HCT116 (cell line): ENCODE measurements around the gene LCNL1. TPM values are rescaled to one million over a fixed set of nuclear protein-coding genes. Genes with fewer than 3 reads are reported as not detected.

Source experiments
- ATAC-seq: fragments of 200-7000 bp; cut with Tn5 transposase; 2 replicates; pipeline ENCODE4 v1.9.1; 2020; ENCODE audit warnings: mild to moderate bottlenecking, moderate library complexity
- BruUV-seq: library from RNA; stranded (reverse); fragments of 400-500 nt; replicated peaks from 2 replicates; lab custom pipeline; 2021; lab: Mats Ljungman, UMichigan
- CTCF ChIA-PET: fragments of 300-600 bp; sonication (Branson Sonifier 250); formaldehyde crosslinking; loops from one replicate; lab custom pipeline; 2021; ENCODE audit warnings: antibody characterized with exemption; lab: Charles Lee
- POLR2A ChIA-PET: fragments of 300-600, 350-600 bp; sonication (Branson Sonifier 250); formaldehyde crosslinking; loops from one replicate; lab custom pipeline; 2021; ENCODE audit warnings: antibody characterized with exemption; lab: Charles Lee
- RAD21 ChIA-PET, 2 experiments: fragments of 300-600 bp; sonication (Branson Sonifier 250); formaldehyde crosslinking; loops; one replicate each; lab custom pipeline; 2023; ENCODE audit warnings: low total read pairs in 2 of 2; ENCODE audit not compliant: uncharacterized antibody in 2 of 2, unreplicated experiment in 2 of 2, low non-redundant PET in 1 of 2; lab: Charles Lee
- DNase-seq: peaks from one replicate; pipeline ENCODE4 v3.0.0-alpha.2; 2010; ENCODE audit warnings: low read depth, low spot score
- H2AFZ ChIP-seq: fragments of 200-600 bp; shearing (Covaris generic), sonication (generic); 2 replicates; pipeline ENCODE4 v1.6.1; 2017; ENCODE audit warnings: low read depth, mixed run types, mixed read lengths, antibody characterized with exemption, low read length; ENCODE audit not compliant: poor library complexity, severe bottlenecking
- H3K27ac ChIP-seq: 2 replicates; pipeline ENCODE4 v1.5.1; 2012; ENCODE audit warnings: low read depth, low read length
- H3K27me3 ChIP-seq: fragments of 200-600 bp; sonication (generic); 2 replicates; pipeline ENCODE4 v1.6.1; 2016; ENCODE audit warnings: mixed run types, low read length, mixed read lengths; ENCODE audit not compliant: insufficient read depth
- H3K36me3 ChIP-seq, 2 experiments: fragments of 200-500 bp in 1 of 2; fragments of 200-600 bp in 1 of 2; sonication (Bioruptor generic) in 1 of 2; sonication (generic) in 1 of 2; 2 replicates each; pipeline versions ENCODE4 v1.5.1 to v1.6.1; 2014 to 2016; ENCODE audit warnings: low read length in 2 of 2, inconsistent platforms in 1 of 2, mixed read lengths in 1 of 2, mixed run types in 1 of 2; ENCODE audit not compliant: insufficient read depth in 2 of 2, control insufficient read depth in 1 of 2
- H3K4me1 ChIP-seq, 2 experiments: fragments of 200-600 bp in 1 of 2; sonication (generic) in 1 of 2; 2 replicates each; pipeline versions ENCODE4 v1.5.1 to v1.6.1; 2012 to 2017; ENCODE audit warnings: low read length in 2 of 2, inconsistent platforms in 1 of 2, mild to moderate bottlenecking in 1 of 2, mixed read lengths in 1 of 2, mixed run types in 1 of 2, moderate library complexity in 1 of 2; ENCODE audit not compliant: insufficient read depth in 2 of 2, control insufficient read depth in 1 of 2
- H3K4me2 ChIP-seq: fragments of 200-600 bp; sonication (generic); 2 replicates; pipeline ENCODE4 v1.6.1; 2017; ENCODE audit warnings: mixed run types, low read length, mixed read lengths
- H3K4me3 ChIP-seq, 2 experiments: fragments of 200-600 bp in 1 of 2; sonication (generic) in 1 of 2; replicated peaks in 1 of 2; 2 replicates each; pipeline ENCODE4 v1.5.1; 2011 to 2016; ENCODE audit warnings: low read length in 2 of 2, control low read depth in 1 of 2, low read depth in 1 of 2, mild to moderate bottlenecking in 1 of 2, mixed read lengths in 1 of 2, mixed run types in 1 of 2
- H3K79me2 ChIP-seq: fragments of 200-600 bp; sonication (generic); 2 replicates; pipeline ENCODE4 v1.6.1; 2017; ENCODE audit warnings: mild to moderate bottlenecking, mixed run types, low read length, moderate library complexity, mixed read lengths; ENCODE audit not compliant: insufficient read depth
- H3K9ac ChIP-seq: fragments of 200-600 bp; sonication (generic); 2 replicates; pipeline ENCODE4 v1.6.1; 2016; ENCODE audit warnings: low read length, mixed read lengths
- H3K9me2 ChIP-seq: fragments of 200-600 bp; sonication (generic), shearing (Covaris generic); 2 replicates; pipeline ENCODE4 v1.6.1; 2017; ENCODE audit warnings: mixed run types, mild to moderate bottlenecking, moderate library complexity; ENCODE audit not compliant: insufficient read depth
- H3K9me3 ChIP-seq, 2 experiments: fragments of 200-500 bp in 1 of 2; fragments of 200-600 bp in 1 of 2; sonication (Bioruptor generic) in 1 of 2; sonication (generic) in 1 of 2; 2 replicates each; pipeline ENCODE4 v1.6.1; 2014 to 2017; ENCODE audit warnings: low read length in 2 of 2, mixed read lengths in 2 of 2, inconsistent platforms in 1 of 2, low read depth in 1 of 2, mild to moderate bottlenecking in 1 of 2, mixed run types in 1 of 2, moderate library complexity in 1 of 2; ENCODE audit not compliant: control insufficient read depth in 1 of 2, insufficient read depth in 1 of 2
- H4K20me1 ChIP-seq: fragments of 200-600 bp; sonication (generic), shearing (Covaris generic); 2 replicates; pipeline ENCODE4 v1.6.1; 2017; ENCODE audit warnings: mixed run types, mild to moderate bottlenecking, moderate library complexity; ENCODE audit not compliant: insufficient read depth
- CBX3 ChIP-seq: IDR thresholded peaks from 2 replicates; pipeline ENCODE4 v1.6.1; 2012; ENCODE audit warnings: low read depth
- EZH2phosphoT487 ChIP-seq: fragments of 200-600 bp; IDR thresholded peaks from 2 replicates; pipeline ENCODE4 v1.6.1; 2018; ENCODE audit warnings: antibody characterized with exemption, borderline replicate concordance
- FOSL1 ChIP-seq: IDR thresholded peaks from 2 replicates; pipeline ENCODE4 v1.6.1; 2012; ENCODE audit warnings: low read depth
- POLR2A ChIP-seq: IDR thresholded peaks from 2 replicates; pipeline ENCODE4 v1.7.0; 2011; ENCODE audit warnings: borderline replicate concordance; ENCODE audit not compliant: insufficient read depth, insufficient read length; ENCODE audit errors: extremely low read depth
- RAD21 ChIP-seq: IDR thresholded peaks from 2 replicates; pipeline ENCODE4 v1.6.1; 2012; ENCODE audit warnings: low read depth, mild to moderate bottlenecking
- SP1 ChIP-seq: IDR thresholded peaks from 2 replicates; pipeline ENCODE4 v1.6.1; 2012; ENCODE audit warnings: low read depth
- YY1 ChIP-seq: IDR thresholded peaks from 2 replicates; pipeline ENCODE4 v1.6.1; 2011; ENCODE audit warnings: low read length, low read depth, moderate library complexity, mild to moderate bottlenecking; ENCODE audit not compliant: insufficient replicate concordance; ENCODE audit errors: extremely low read depth
- intact Hi-C: fragments of 100-400 bp; cut with micrococcal nuclease; formaldehyde crosslinking; loops from 2 replicates; pipeline ENCODE4 v1.10.0; 2022
- total RNA-seq: library from RNA; stranded (reverse); gene quantifications from one replicate; pipeline ENCODE4 v1.2.1, GENCODE V29; 2021; ENCODE audit not compliant: unreplicated experiment
- TF ChIP-seq, protein P1 (sequence below): IDR thresholded peaks from 2 replicates; pipeline ENCODE4 v1.6.1; 2012; ENCODE audit warnings: low read depth
- TF ChIP-seq, protein P2 (sequence below), 3 experiments: fragments of 200-600 bp in 1 of 3; sonication (generic) in 1 of 3; IDR thresholded peaks in 2 of 3; conservative IDR thresholded peaks in 1 of 3; 2 replicates each; pipeline ENCODE4 v1.5.1; 2012 to 2017; ENCODE audit warnings: low read depth in 2 of 3, low read length in 2 of 3, antibody characterized with exemption in 1 of 3, borderline replicate concordance in 1 of 3, control low read depth in 1 of 3, mild to moderate bottlenecking in 1 of 3, mixed read lengths in 1 of 3, mixed run types in 1 of 3, moderate library complexity in 1 of 3; ENCODE audit not compliant: insufficient read depth in 1 of 3

The LCNL1 gene
- total RNA-seq, 1 experiment from 2014 or later, result 0.44 TPM

DNA sequence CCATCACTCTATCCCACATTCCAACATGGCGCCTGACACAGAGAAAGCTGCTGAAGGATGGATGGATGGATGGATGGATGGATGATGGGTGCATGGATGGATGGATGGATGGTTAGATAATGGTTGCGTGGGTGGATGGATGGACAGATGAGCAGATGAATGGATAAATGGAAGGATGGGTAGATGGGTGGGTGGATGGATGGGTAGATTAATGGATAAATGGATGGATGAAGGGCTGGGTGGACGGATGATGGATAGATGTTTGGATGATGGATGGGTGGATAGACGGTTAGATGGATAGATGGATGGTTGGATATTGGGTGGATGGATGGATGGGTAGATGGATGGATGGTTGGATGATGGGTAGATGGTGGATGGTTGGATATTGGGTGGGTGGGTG, 26.2 kb upstream of the LCNL1 start (continued):
- no peak for TF ChIP-seq RAD21
- TF ChIP-seq, protein P1, sequence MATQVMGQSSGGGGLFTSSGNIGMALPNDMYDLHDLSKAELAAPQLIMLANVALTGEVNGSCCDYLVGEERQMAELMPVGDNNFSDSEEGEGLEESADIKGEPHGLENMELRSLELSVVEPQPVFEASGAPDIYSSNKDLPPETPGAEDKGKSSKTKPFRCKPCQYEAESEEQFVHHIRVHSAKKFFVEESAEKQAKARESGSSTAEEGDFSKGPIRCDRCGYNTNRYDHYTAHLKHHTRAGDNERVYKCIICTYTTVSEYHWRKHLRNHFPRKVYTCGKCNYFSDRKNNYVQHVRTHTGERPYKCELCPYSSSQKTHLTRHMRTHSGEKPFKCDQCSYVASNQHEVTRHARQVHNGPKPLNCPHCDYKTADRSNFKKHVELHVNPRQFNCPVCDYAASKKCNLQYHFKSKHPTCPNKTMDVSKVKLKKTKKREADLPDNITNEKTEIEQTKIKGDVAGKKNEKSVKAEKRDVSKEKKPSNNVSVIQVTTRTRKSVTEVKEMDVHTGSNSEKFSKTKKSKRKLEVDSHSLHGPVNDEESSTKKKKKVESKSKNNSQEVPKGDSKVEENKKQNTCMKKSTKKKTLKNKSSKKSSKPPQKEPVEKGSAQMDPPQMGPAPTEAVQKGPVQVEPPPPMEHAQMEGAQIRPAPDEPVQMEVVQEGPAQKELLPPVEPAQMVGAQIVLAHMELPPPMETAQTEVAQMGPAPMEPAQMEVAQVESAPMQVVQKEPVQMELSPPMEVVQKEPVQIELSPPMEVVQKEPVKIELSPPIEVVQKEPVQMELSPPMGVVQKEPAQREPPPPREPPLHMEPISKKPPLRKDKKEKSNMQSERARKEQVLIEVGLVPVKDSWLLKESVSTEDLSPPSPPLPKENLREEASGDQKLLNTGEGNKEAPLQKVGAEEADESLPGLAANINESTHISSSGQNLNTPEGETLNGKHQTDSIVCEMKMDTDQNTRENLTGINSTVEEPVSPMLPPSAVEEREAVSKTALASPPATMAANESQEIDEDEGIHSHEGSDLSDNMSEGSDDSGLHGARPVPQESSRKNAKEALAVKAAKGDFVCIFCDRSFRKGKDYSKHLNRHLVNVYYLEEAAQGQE, result no peak
- no peak for TF ChIP-seq SP1
- TF ChIP-seq POLR2A, result no peak

DNA sequence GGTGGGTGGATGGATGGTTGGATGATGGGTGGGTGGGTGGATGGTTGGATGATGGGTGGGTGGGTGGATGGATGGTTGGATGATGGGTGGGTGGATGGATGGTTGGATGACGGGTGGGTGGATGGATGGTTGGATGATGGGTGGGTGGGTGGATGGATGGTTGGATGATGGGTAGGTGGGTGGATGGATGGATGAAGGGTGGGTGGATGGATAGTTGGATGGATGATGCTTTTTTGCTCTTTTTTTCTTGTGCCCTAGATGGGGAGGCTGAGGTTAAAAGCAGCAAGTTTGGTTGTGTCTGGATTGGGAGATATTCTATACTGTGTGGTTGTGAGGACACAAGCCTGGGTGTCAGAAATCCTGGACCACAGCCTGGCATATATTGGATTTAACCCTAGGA, 25.3 kb upstream of the LCNL1 start:
- TF ChIP-seq, protein P2, sequence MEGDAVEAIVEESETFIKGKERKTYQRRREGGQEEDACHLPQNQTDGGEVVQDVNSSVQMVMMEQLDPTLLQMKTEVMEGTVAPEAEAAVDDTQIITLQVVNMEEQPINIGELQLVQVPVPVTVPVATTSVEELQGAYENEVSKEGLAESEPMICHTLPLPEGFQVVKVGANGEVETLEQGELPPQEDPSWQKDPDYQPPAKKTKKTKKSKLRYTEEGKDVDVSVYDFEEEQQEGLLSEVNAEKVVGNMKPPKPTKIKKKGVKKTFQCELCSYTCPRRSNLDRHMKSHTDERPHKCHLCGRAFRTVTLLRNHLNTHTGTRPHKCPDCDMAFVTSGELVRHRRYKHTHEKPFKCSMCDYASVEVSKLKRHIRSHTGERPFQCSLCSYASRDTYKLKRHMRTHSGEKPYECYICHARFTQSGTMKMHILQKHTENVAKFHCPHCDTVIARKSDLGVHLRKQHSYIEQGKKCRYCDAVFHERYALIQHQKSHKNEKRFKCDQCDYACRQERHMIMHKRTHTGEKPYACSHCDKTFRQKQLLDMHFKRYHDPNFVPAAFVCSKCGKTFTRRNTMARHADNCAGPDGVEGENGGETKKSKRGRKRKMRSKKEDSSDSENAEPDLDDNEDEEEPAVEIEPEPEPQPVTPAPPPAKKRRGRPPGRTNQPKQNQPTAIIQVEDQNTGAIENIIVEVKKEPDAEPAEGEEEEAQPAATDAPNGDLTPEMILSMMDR (IDR thresholded peaks at IDR 0.05 in 2 of 3, conservative IDR thresholded peaks at IDR 0.05 in 1 of 3; ENCODE audit: borderline replicate concordance in 1 of 3, insufficient read depth in 1 of 3, low read depth in 2 of 3, low read length in 2 of 3), result no peak
- TF ChIP-seq RAD21 (no peak), POLR2A (no peak), EZH2phosphoT487 (no peak), YY1 (no peak), CBX3 (no peak), FOSL1 (no peak)
- ATAC-seq (no peak), DNase-seq (no peak)
- RAD21 ChIA-PET, result no interaction called here
- H4K20me1 ChIP-seq, result no peaks in the 10 kb centered on the region
- H3K79me2 ChIP-seq, result no peaks in the 10 kb centered on the region
- POLR2A ChIA-PET, result no interaction called here
- no peak overlapping the region for H3K4me2 ChIP-seq
- no peak overlapping the region for H2AFZ ChIP-seq
- no TSS peak for BruUV-seq
- H3K27me3 ChIP-seq, result no peaks in the 10 kb centered on the region
- no peaks in the 10 kb centered on the region for H3K9me2 ChIP-seq
- no peak overlapping the region for H3K4me3 ChIP-seq
- H3K9me3 ChIP-seq, result no peaks in the 10 kb centered on the region
- no peak overlapping the region for H3K27ac ChIP-seq
- intact Hi-C loops, result no loop called here
- no peak overlapping the region for H3K9ac ChIP-seq
- no peaks in the 10 kb centered on the region for H3K4me1 ChIP-seq
- CTCF ChIA-PET, result no interaction called here
- H3K36me3 ChIP-seq, result no peaks in the 10 kb centered on the region
